Uterus (tissue), 4 donors: ENCODE data around the gene TMEM132E. TPM values are rescaled to one million over a fixed set of nuclear protein-coding genes. Genes with fewer than 3 reads are reported as not detected.

ENCODE experiments used
- DNase-seq, 2 donors: peaks; one replicate each; pipeline ENCODE4 v3.0.0-alpha.2; 2019 to 2020
- H3K27ac ChIP-seq, 2 donors: fragments of 200-600 bp; sonication (generic); 1 replicate in 1 of 2; 2 replicates in 1 of 2; pipeline ENCODE4 v1.5.1; 2016 to 2018
- H3K27me3 ChIP-seq, 2 donors: fragments of 200-600 bp; sonication (generic); one replicate each; pipeline ENCODE4 v1.5.1; 2018 to 2019; ENCODE audit warnings: control low read depth in 1 of 2
- H3K36me3 ChIP-seq, 2 donors: fragments of 200-600 bp; sonication (generic); one replicate each; pipeline ENCODE4 v1.5.1; 2019; ENCODE audit warnings: control low read depth in 1 of 2
- H3K4me1 ChIP-seq, 2 donors: fragments of 200-600 bp; sonication (generic); one replicate each; pipeline ENCODE4 v1.5.1; 2018 to 2019; ENCODE audit warnings: control low read depth in 1 of 2
- H3K4me3 ChIP-seq, 2 donors: fragments of 200-600 bp; sonication (generic); 1 replicate in 1 of 2; 2 replicates in 1 of 2; pipeline ENCODE4 v1.5.1; 2018 to 2019; ENCODE audit warnings: mild to moderate bottlenecking in 1 of 2
- H3K9me3 ChIP-seq, 2 donors: fragments of 200-600 bp; sonication (generic); one replicate each; pipeline ENCODE4 v1.5.1; 2019; ENCODE audit warnings: control low read depth in 1 of 2
- POLR2A ChIP-seq, 2 donors: fragments of 450-650 bp; IDR thresholded peaks; one replicate each; pipeline ENCODE4 v1.6.1; 2016; ENCODE audit warnings: antibody characterized with exemption in 2 of 2, mild to moderate bottlenecking in 1 of 2, moderate library complexity in 1 of 2
- intact Hi-C: fragments of 100-400 bp; cut with DNase I; formaldehyde crosslinking; loops from one replicate; pipeline ENCODE4 v1.15.1; 2023; ENCODE audit warnings: low total_unique reads
- total RNA-seq, 4 donors: library from RNA; depleted of rRNA in 3 of 4; stranded (reverse); fragments of >200 nt in 3 of 4; gene quantifications; one replicate each; pipeline versions ENCODE4 v1.1.0 to v1.2.4, GENCODE V29; 2014 to 2023
- TF ChIP-seq, protein P1 (sequence below), 4 experiments: fragments of 200-600 bp in 2 of 4; fragments of 450-650 bp in 2 of 4; sonication (generic) in 2 of 4; IDR thresholded peaks; one replicate each; pipeline ENCODE4 v1.5.1; 2016 to 2019; ENCODE audit warnings: antibody characterized with exemption in 4 of 4, mild to moderate bottlenecking in 2 of 4, moderate library complexity in 1 of 4
- donor health status: DM: yes; HTN: yes; CAD: no.

The TMEM132E gene
- total RNA-seq, 4 donors from 2014 or later, result 0.90 TPM; not detected in 3

DNA sequence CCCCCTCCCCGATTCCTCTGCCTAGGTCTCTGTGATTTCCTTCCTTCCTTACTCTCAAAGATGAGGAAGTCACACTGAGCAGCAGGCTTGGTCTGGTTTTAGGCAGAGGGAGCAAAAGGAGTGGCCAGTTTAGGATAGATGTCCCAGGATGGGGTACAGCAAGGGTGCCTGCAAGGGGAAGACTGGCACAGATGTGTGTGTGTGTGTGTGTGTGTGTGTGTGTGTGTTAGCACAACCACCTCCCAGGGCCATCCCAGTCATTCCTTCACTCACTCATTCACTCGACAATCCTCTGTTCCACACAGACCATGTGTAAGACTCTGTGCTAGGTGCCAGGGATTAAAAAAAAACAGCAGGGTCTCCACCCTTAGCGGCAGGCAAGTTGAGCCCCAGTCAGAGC, 35.9 kb downstream of the TMEM132E start:
- no peak for DNase-seq
- no peak for TF ChIP-seq POLR2A (IDR thresholded peaks at IDR 0.05)
- TF ChIP-seq, protein P1, sequence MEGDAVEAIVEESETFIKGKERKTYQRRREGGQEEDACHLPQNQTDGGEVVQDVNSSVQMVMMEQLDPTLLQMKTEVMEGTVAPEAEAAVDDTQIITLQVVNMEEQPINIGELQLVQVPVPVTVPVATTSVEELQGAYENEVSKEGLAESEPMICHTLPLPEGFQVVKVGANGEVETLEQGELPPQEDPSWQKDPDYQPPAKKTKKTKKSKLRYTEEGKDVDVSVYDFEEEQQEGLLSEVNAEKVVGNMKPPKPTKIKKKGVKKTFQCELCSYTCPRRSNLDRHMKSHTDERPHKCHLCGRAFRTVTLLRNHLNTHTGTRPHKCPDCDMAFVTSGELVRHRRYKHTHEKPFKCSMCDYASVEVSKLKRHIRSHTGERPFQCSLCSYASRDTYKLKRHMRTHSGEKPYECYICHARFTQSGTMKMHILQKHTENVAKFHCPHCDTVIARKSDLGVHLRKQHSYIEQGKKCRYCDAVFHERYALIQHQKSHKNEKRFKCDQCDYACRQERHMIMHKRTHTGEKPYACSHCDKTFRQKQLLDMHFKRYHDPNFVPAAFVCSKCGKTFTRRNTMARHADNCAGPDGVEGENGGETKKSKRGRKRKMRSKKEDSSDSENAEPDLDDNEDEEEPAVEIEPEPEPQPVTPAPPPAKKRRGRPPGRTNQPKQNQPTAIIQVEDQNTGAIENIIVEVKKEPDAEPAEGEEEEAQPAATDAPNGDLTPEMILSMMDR (IDR thresholded peaks at IDR 0.05), result no peak
- Histone ChIP-seq H3K36me3 (no peaks in the 10 kb centered on the region), H3K27ac (no peak overlapping the region), H3K9me3 (no peaks in the 10 kb centered on the region), H3K4me1 (no peaks in the 10 kb centered on the region), H3K27me3 (no peaks in the 10 kb centered on the region), H3K4me3 (no peak overlapping the region)
- intact Hi-C loops, result no loop called here

- DNase-seq, result peak in 1 of 2 donors; percentile 21
- Histone ChIP-seq H3K4me1 (no peaks in the 10 kb centered on the region), H3K9me3 (no peaks in the 10 kb centered on the region), H3K4me3 (no peak overlapping the region), H3K36me3 (no peaks in the 10 kb centered on the region), H3K27me3 (no peaks in the 10 kb centered on the region), H3K27ac (no peak overlapping the region)
- intact Hi-C loops, result no loop called here
- TF ChIP-seq, protein P1 (IDR thresholded peaks at IDR 0.05), result no peak
- no peak for TF ChIP-seq POLR2A (IDR thresholded peaks at IDR 0.05)
These were observed 36.8 kb downstream of the TMEM132E start for GRCh38 chr17:34616148-34616547.

DNA sequence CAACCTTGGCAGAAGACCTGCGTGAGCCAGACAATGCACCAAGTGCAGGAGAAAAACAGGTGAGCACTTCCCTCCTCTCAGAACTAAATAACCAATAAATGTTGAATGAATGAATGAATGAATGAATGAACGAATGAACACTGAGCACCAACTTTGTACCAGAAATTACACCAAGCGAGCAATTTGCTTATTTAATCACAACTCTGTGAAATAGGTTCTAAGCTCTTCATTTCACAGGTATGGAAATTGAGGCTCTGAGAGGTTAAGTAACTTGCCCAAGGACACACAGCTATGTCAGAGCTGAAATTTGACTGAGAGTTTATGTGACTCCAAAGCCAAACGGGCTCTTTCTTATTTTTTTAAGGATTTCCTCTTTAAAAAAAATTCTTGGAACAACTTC, 38.0 kb downstream of the TMEM132E start:
- Histone ChIP-seq H3K9me3 (no peaks in the 10 kb centered on the region), H3K4me3 (no peak overlapping the region), H3K27me3 (no peaks in the 10 kb centered on the region), H3K36me3 (no peaks in the 10 kb centered on the region), H3K4me1 (no peaks in the 10 kb centered on the region), H3K27ac (no peak overlapping the region)
- intact Hi-C loops, result no loop called here
- DNase-seq, result no peak
- TF ChIP-seq, protein P1 (IDR thresholded peaks at IDR 0.05), result no peak
- TF ChIP-seq POLR2A (IDR thresholded peaks at IDR 0.05), result no peak

GRCh38 chr17:34619687-34620217, 40.4 kb downstream of the TMEM132E start:
- Histone ChIP-seq H3K27ac (no peak overlapping the region), H3K36me3 (no peaks in the 10 kb centered on the region), H3K4me3 (no peak overlapping the region), H3K4me1 (no peaks in the 10 kb centered on the region), H3K27me3 (no peaks in the 10 kb centered on the region), H3K9me3 (no peaks in the 10 kb centered on the region)
- intact Hi-C loops, result no loop called here
- no peak for DNase-seq
- TF ChIP-seq, protein P1 (IDR thresholded peaks at IDR 0.05), result no peak
- no peak for TF ChIP-seq POLR2A (IDR thresholded peaks at IDR 0.05)

DNA sequence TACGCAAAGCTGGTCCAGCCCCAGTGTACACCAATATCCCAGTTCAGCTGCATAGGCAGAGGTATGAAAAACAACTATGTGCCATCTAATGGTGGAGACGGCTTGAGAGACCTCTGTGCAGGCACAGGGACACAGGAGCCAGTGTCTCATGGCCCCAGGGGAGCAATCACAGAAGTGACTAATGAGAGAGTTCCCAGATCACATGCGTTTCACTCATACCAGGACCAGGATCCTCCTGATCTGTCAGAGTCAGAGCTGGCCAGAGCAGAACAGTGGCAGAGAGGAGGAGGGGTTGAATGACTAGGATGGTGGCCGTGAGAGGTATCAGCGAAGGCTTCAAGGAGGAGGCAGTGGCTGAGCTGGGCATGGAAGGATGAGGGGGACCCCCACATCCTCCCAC, 41.1 kb downstream of the TMEM132E start:
- Histone ChIP-seq H3K36me3 (no peaks in the 10 kb centered on the region), H3K27ac (no peak overlapping the region), H3K4me3 (no peak overlapping the region), H3K9me3 (no peaks in the 10 kb centered on the region), H3K27me3 (no peaks in the 10 kb centered on the region), H3K4me1 (no peaks in the 10 kb centered on the region)
- TF ChIP-seq, protein P1 (IDR thresholded peaks at IDR 0.05), result no peak
- intact Hi-C loops, result no loop called here
- DNase-seq, result no peak
